Activated CD4-positive, alpha-beta T cell treated with anti-CD3 and anti-CD28 coated beads, Interleukin-2, amount 50 U/mL, for 4 hours (primary cell): Measurements from ENCODE around the gene ZKSCAN2.

Experiments
- DNase-seq, 2 experiments: peaks; one replicate each; pipeline ENCODE4 v3.0.0-alpha.2; 2020

ZKSCAN2 gene

GRCh38 chr16:25257470-25257955, at the start of gene ZKSCAN2:
Gene ZKSCAN2, minus strand, starts transcription at chr16:25257845. Its CDS starts 718 bp downstream, at chr16:25257127.
- peak; percentile 59 to 64 for DNase-seq

- DNase-seq, result no peak
Measured at GRCh38 chr16:25299792-25300590, 42.3 kb upstream of the ZKSCAN2 start.

- no peak for DNase-seq
Measured at GRCh38 chr16:25298165-25298872, 40.7 kb upstream of the ZKSCAN2 start.

DNA sequence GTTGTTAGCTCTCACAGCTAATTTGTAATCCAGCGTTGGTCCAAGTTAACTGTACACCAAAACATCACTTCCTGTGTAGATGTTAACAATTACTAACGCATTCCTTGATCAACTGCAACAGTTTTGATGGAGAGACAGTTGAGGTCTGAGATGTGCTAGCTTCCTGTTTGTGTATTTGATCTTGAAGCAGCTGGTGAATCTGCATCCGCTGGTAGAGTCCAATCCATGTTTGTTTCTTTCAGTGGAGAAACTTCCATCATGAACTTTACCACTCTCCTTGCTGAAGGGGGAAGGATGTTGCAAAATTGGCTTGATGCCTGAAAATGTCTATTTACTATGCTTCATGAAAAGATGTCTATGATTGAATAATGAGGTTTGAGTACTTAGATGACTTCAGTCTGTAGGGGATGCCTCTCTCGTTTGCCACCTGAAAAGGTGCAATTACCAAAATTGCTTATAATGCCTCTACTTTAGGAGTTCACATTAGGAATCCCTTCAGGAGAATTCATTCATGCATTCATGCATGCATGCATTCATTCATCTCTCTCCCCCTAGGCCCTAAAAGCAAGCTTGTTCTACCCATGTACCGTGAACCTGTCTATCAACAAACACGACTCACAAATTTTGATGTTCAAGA, 39.6 kb upstream of the ZKSCAN2 start:
- no peak for DNase-seq

- no peak for DNase-seq
Measured at GRCh38 chr16:25291580-25291979, 33.9 kb upstream of the ZKSCAN2 start.

DNA sequence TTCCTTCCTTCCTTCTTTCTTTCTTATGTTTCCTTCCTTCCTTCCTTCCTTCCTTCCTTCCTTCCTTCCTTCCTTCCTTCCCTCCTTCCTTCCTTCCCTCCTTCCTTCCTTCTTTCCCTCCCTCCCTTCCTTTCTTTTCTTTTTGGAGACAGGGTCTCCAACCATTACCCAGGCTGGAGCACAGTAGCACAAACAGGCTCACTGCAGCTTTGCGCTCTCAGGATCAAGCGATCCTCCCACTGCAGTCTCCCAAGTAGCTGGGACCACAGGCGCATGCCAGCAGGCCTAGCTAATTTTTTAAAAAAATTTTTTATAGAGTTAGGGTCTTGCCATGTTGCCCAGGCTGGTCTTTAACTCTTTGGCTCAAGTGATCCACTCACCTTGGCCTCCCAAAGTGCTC, 31.8 kb upstream of the ZKSCAN2 start:
- DNase-seq, result no peak

- no peak for DNase-seq
Measured at GRCh38 chr16:25279491-25279890, 21.8 kb upstream of the ZKSCAN2 start.

GRCh38 chr16:25271421-25271820, 13.8 kb upstream of the ZKSCAN2 start:
- DNase-seq, result no peak

DNA sequence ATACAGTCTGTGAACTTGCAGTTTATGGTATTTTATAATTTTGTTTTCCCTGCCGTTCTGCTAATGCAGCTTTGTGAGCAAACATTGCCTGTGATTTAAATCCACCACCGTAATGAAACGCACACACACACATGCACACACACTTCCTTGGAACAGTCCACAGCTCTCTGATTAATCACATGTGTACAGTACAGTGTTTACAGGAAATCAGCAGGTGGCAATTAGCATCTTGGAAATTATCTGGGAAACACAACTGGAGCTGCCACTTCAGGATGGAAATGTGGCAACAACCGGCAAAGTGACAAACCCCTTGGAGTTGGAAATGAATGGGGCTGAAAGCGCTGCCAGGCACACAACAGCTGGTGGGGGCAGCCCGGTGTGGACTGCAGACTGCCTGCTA, 12.9 kb upstream of the ZKSCAN2 start:
- DNase-seq, result no peak

- DNase-seq, result no peak
Measured at GRCh38 chr16:25269879-25270278, 12.2 kb upstream of the ZKSCAN2 start.

DNA sequence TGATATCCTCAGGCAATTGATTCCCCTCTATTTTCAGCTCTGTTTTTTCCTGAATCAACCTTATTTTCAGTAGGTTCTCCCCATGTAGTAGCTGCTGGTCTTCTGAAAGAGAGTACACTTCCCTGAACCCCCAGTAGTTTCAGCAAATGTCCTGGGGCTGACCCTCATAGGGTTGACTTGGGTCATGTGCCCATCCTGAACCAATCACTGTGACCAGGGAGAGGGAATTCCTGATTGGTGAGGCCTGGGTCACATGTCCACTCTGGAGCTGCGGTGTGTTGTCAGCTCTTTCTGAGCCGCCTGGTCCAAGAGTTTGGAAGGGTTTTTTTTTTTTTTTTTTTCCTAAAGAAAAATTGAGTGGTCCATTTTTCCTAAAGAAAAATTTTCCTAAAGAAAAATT, 8.3 kb upstream of the ZKSCAN2 start:
- no peak for DNase-seq

- no peak for DNase-seq
Measured at GRCh38 chr16:25264597-25264996, 7.0 kb upstream of the ZKSCAN2 start.

GRCh38 chr16:25260416-25260815, 2.8 kb upstream of the ZKSCAN2 start:
- no peak for DNase-seq

GRCh38 chr16:25258861-25259179, 1.2 kb upstream of the ZKSCAN2 start:
- DNase-seq, result no peak

GRCh38 chr16:25257956-25258860, 563 bp upstream of the ZKSCAN2 start:
- peak; percentile 67 to 73 for DNase-seq

GRCh38 chr16:25256695-25257469, 763 bp downstream of the ZKSCAN2 start:
- no peak for DNase-seq

- no peak for DNase-seq
Measured at GRCh38 chr16:25253322-25253721, 4.3 kb downstream of the ZKSCAN2 start.

GRCh38 chr16:25250467-25250866, 7.2 kb downstream of the ZKSCAN2 start:
- no peak for DNase-seq

GRCh38 chr16:25235991-25236390, 21.7 kb downstream of the ZKSCAN2 start:
- no peak for DNase-seq

DNA sequence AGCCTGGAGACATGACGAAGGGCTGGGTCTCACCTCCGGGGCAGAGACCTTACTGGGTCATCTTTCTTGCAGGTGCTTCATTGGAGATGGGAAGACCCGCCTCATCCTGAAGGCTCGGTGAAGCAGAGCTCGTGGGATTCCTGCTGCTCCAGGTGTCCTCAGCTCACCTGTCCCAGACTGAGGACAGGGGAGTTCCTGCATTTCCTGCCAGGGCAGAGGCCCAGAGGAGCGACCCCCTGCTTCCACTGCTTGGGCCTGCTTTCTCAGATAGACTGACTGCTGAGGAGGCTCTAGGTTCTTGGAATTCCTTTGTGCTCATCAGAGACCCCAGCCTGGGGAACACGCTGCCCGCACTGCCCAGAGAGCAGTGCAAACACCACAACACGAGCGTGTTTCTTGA, 29.3 kb downstream of the ZKSCAN2 start:
- DNase-seq, result no peak

DNA sequence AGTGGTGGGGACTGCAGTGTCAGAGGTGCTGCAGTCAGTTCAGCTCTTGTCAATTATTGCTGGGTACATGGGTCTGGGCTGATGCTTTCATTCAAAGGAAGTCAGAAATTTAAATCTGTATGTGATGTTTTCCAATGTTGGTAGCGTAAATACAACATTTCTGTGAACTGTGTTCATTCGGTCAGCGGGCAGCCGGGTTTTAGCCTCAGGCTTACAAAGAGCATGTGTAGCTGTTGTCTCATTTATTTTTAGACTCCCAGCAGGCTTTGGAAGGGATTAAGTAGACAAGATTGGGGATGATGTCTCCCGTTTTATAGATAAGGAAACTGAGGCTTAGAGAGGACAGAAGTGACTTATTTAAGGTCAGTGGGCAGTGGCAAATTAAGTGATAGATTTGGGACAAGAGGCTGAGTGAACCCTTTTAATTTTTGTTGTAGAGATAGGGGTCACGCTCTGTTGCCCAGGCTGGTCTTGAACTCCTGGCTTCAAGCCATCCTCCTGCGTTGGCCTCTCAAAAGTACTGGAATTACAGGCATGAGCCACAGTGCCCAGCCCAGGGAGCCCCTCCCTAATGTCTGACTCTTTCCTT, 32.8 kb downstream of the ZKSCAN2 start:
- no peak for DNase-seq

DNA sequence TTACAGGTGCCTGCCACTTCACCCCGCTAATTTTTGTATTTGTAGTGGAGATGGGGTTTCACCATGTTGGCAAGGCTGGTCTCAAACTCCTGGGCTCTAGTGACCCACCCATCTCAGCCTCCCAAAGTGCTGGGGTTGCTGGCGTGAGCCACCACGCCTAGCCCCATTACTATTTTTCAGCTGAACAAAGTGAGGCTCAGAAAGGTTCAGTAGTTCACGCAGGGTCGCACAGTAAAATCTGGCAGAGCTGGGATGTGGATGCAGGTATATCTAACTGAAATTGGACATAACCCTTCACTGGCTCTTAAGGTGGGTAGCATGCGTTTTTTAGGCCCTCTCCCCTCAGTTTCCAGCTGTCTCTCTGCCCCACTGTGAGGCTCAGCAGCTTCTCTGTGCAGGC, 33.7 kb downstream of the ZKSCAN2 start:
- no peak for DNase-seq
